GM12875 (cell line): Measurements from ENCODE around the gene RPL31.

Experiments
- H3K4me3 ChIP-seq: one replicate; pipeline ENCODE4 v1.5.1; 2011; ENCODE audit warnings: low read depth, low read length, control low read depth
- CTCF ChIP-seq: IDR thresholded peaks from 2 replicates; pipeline ENCODE4 v1.5.1; 2011; ENCODE audit warnings: low read depth, mild to moderate bottlenecking, control low read depth, inconsistent platforms, low read length, moderate library complexity, borderline replicate concordance; ENCODE audit not compliant: insufficient read depth

Gene RPL31

GRCh38 chr2:100995309-100996075 is 6.6 kb upstream of the RPL31 start:
- no peak for TF ChIP-seq CTCF
- H3K4me3 ChIP-seq: no peak overlapping the region

DNA sequence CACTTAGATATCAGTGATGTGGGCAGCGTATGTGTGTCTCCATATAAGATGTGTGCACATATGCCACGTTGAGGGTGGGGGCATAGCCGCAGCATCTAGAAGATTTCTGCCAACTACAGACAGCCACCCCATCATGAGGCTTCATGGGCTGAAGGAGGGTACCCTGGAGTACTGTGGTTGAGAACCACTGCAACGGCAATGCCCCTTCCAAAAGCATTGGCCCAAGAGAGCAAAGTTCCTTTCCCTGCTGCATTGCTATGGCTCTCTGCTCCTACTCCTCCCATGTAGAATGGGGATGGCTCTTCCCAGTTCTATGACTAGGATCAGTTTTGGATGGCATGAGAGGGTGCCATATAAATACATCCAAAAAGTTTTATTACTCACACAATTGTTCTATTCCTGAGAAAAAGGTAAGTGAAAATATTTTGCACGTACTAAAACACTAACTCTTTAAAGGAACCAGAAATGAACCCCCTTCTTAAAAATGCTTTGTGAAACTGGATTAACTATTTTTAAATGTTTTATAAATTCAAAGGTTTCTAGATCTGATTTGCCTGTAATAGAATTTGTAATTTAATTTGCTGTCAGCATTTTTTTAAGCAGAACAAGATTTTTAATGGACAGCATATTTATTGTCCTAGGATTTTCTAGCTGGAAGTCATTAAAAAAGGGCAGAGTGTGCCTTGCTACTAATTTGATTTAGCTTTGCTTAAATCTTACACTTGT is 4.4 kb upstream of the RPL31 start:
- TF ChIP-seq CTCF: no peak
- no peak overlapping the region for H3K4me3 ChIP-seq

DNA sequence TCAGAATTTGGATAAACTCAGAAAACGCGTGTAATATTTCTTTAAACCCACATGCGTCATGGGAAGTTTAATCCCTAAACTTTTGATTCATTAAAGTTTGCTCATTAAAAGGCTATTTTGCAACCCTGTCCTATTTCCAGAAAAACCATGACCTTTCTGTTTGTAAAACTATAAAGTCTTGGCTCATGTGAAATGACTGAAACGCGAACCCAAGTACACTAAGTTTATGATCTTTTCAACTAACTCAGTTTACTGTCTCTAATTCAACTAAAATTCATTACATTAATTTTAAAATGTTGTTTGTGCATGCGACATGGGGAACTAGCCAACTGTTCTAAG is 3.9 kb upstream of the RPL31 start:
- TF ChIP-seq CTCF: no peak
- no peak overlapping the region for H3K4me3 ChIP-seq

- no peak for TF ChIP-seq CTCF
- no peak overlapping the region for H3K4me3 ChIP-seq
Measured at GRCh38 chr2:100999995-101000394, 2.1 kb upstream of the RPL31 start.

DNA sequence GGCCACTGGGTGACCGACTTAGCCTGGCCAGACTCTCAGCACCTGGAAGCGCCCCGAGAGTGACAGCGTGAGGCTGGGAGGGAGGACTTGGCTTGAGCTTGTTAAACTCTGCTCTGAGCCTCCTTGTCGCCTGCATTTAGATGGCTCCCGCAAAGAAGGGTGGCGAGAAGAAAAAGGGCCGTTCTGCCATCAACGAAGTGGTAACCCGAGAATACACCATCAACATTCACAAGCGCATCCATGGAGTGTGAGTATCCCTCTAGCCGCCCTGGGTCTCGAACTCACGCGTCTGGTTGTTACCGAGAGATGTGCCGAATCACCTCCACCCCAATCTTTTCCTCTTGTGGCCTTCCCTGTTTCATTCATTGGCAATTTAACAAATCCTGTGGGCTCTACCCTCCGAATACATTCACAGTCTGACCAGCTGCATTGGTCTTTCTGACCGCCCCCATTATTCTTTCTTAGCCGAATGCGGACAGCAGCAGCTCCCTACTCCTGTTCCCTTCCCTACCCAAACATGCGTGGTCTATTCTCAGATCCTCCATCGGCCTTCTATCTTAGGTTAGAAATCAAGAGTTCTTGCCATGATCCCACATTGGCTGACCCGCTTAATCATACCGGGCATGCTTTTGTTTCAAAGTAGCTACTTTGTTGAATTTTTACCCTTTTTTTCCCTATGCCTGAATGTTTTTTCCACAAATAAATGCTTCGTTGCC is 631 bp downstream of the RPL31 start:
- TF ChIP-seq CTCF: no peak
- peak overlapping the region; percentile 69 for H3K4me3 ChIP-seq

- TF ChIP-seq CTCF: no peak
- H3K4me3 ChIP-seq: peak overlapping the region; percentile 69
Measured at GRCh38 chr2:101003278-101003775, 1.2 kb downstream of the RPL31 start.
